Measurements from ENCODE around the gene CLSTN1.

CLSTN1 gene

GRCh38 chr1:9850442-9851162 is 26.8 kb upstream of the CLSTN1 start:
- Histone ChIP-seq H3K9me3 (no peaks in the 10 kb centered on the region), H3K4me1 (ENCODE audit: control insufficient read depth in 1 of 2, insufficient read depth in 1 of 2, low read depth in 1 of 2, low read length in 1 of 2) (peaks cover 7 to 17% of the 10 kb centered on the region in 2 experiments), H3K27me3 (peaks cover 9% of the 10 kb centered on the region), H3K36me3 (peaks cover 10% of the 10 kb centered on the region), H3K4me3 (ENCODE audit: low read depth in 1 of 2, low read length in 1 of 2) (peak overlapping the region in 1 of 2 experiments; percentile 16), H3K27ac (no peak overlapping the region)
- TF ChIP-seq, protein P1, sequence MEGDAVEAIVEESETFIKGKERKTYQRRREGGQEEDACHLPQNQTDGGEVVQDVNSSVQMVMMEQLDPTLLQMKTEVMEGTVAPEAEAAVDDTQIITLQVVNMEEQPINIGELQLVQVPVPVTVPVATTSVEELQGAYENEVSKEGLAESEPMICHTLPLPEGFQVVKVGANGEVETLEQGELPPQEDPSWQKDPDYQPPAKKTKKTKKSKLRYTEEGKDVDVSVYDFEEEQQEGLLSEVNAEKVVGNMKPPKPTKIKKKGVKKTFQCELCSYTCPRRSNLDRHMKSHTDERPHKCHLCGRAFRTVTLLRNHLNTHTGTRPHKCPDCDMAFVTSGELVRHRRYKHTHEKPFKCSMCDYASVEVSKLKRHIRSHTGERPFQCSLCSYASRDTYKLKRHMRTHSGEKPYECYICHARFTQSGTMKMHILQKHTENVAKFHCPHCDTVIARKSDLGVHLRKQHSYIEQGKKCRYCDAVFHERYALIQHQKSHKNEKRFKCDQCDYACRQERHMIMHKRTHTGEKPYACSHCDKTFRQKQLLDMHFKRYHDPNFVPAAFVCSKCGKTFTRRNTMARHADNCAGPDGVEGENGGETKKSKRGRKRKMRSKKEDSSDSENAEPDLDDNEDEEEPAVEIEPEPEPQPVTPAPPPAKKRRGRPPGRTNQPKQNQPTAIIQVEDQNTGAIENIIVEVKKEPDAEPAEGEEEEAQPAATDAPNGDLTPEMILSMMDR (IDR thresholded peaks at IDR 0.05), result no peak

DNA sequence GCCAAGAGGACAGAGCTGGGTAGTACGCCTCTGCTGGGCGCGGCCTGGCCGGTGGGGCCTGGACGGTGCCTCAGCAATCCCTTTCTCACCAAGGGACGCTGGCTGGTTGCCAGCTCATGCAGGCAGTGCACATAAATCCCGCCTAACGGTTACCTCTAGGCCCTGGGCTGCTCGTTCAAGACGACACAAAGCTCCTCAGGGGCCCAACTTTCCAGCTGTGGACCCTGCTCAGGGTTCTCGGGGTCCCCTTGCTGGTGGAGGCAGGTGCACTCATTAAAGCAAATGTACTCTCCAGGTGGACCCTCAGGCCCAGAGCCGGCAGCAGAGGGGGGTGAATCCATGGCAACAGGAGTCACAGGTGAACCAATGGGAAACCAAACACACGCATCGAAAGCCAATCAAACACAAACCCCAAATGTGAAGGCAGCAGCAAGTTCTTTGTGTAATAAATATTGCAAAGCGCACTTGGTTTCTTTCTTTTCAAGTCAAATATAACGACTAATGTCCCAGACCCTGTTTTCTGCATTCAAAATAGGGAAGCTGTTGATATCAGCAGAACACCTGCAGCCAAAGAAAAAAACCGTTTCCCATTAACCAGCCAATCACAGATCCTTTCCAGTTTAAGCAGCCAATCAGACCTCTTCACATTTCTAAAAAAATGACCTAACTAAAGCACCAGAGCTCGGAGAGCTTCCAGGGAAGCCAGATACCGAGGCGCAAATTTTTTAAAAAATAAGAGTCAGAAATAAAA is 26.1 kb upstream of the CLSTN1 start:
- TF ChIP-seq, protein P1 (IDR thresholded peaks at IDR 0.05), result no peak
- Histone ChIP-seq H3K4me3 (ENCODE audit: low read depth in 1 of 2, low read length in 1 of 2) (peak overlapping the region in 1 of 2 experiments; percentile 16), H3K9me3 (no peaks in the 10 kb centered on the region), H3K27me3 (peaks cover 9% of the 10 kb centered on the region), H3K36me3 (peaks cover 10% of the 10 kb centered on the region), H3K4me1 (ENCODE audit: control insufficient read depth in 1 of 2, insufficient read depth in 1 of 2, low read depth in 1 of 2, low read length in 1 of 2) (peaks cover 7 to 17% of the 10 kb centered on the region in 2 experiments), H3K27ac (no peak overlapping the region)

DNA sequence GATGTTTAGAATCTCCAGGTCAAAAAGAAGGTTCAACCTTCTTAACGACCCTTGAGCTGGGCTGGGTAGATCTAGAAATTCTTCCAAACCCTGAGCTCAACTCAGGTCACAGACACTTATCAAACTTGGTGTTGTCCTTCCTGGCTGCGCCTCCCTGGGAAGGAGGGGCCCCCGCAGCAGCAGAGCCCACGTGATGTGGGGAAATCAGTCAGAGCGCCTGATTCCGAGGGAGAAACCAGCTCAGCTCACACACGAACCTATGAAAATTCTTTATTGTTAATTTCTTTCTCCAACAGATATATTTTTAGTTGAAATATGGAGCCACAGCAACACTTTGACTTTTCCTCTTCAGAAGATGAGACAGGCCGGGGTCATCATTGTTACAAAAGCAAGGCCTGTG is 24.3 kb upstream of the CLSTN1 start:
- peaks cover 10% of the 10 kb centered on the region for H3K36me3 ChIP-seq

DNA sequence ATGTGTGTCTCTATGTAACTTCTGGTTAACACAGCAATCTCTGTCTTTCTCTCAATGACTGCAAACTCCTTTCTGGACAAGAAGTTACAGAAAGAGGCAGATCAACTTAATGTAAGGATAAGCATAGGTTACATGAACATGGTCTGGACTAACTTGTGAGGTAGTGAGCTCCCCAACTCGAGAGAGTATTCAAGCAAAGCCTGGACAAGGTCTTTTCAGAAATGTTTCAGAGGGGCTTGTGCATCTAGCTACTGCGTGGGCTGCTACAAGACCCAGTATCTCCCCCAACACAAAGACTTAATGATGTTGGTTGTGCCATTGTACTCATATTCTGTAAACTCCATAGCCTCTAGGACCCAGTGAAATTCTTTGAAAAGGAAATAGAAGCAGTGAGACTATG is 23.5 kb upstream of the CLSTN1 start:
- TF ChIP-seq, protein P1 (IDR thresholded peaks at IDR 0.05), result no peak
- peaks cover 9% of the 10 kb centered on the region for H3K27me3 ChIP-seq
- H3K36me3 ChIP-seq, result peaks cover 10% of the 10 kb centered on the region
- H3K27ac ChIP-seq, result no peak overlapping the region
- H3K4me1 ChIP-seq (ENCODE audit: control insufficient read depth in 1 of 2, insufficient read depth in 1 of 2, low read depth in 1 of 2, low read length in 1 of 2), result peaks cover 2 to 9% of the 10 kb centered on the region in 2 experiments
- no peak overlapping the region for H3K4me3 ChIP-seq (ENCODE audit: low read depth in 1 of 2, low read length in 1 of 2)
- no peaks in the 10 kb centered on the region for H3K9me3 ChIP-seq

More for the DNA sequence above, 24.3 kb upstream of the CLSTN1 start:
- peaks cover 7 to 17% of the 10 kb centered on the region in 2 experiments for H3K4me1 ChIP-seq (ENCODE audit: control insufficient read depth in 1 of 2, insufficient read depth in 1 of 2, low read depth in 1 of 2, low read length in 1 of 2)
- TF ChIP-seq, protein P1 (IDR thresholded peaks at IDR 0.05), result no peak
- no peaks in the 10 kb centered on the region for H3K9me3 ChIP-seq
- H3K4me3 ChIP-seq (ENCODE audit: low read depth in 1 of 2, low read length in 1 of 2), result no peak overlapping the region
- H3K27me3 ChIP-seq, result peaks cover 9% of the 10 kb centered on the region
- no peak overlapping the region for H3K27ac ChIP-seq

DNA sequence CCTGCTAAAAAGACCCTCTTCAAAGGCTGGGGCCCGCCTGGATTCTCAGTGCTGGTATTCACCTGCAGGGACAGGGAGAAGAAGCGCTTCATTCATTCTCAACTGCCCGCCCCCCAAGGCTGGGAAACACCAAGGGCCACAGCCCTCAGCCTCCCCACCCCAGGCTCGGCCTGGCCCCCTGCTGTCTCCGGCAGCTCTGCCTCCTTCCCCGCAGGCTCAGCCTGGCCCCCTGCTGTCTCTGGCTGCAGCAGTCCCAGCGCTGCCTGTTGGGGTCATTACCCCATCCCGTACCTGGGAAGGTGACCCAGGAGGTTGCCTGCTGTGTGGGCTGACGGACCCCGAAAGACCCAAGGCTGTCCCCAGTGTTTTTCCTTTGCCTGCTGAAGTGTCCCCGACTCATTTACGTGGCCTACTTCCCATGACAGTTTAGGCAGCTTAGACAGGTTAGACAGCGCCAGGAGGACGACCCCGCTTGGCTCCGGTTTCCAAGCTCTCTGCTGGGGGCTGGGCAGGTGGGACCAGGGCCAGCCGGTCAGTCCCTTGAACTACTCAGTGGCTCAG is 22.9 kb upstream of the CLSTN1 start:
- no peaks in the 10 kb centered on the region for H3K9me3 ChIP-seq
- H3K27ac ChIP-seq, result no peak overlapping the region
- H3K4me1 ChIP-seq (ENCODE audit: control insufficient read depth in 1 of 2, insufficient read depth in 1 of 2, low read depth in 1 of 2, low read length in 1 of 2), result peaks cover 0 to 7% of the 10 kb centered on the region in 2 experiments
- peaks cover 9% of the 10 kb centered on the region for H3K27me3 ChIP-seq
- peaks cover 10% of the 10 kb centered on the region for H3K36me3 ChIP-seq
- H3K4me3 ChIP-seq (ENCODE audit: low read depth in 1 of 2, low read length in 1 of 2), result no peak overlapping the region
- TF ChIP-seq, protein P1 (IDR thresholded peaks at IDR 0.05), result no peak
